H9 (cell line): Measurements from ENCODE around the gene DNM2. TPM values are rescaled to one million over a fixed set of nuclear protein-coding genes. Genes with fewer than 3 reads are reported as not detected.

Experiments
- DNase-seq: peaks from one replicate; pipeline ENCODE4 v3.0.0-alpha.2; 2017
- H2AFZ ChIP-seq: one replicate; pipeline ENCODE4 v1.6.1; 2013; ENCODE audit warnings: mild to moderate bottlenecking, low read length, control low read depth, moderate library complexity
- H2AK5ac ChIP-seq: 2 replicates; pipeline ENCODE4 v1.6.1; 2013; ENCODE audit warnings: low read length, control low read depth, mixed read lengths; ENCODE audit not compliant: insufficient read length
- H2BK120ac ChIP-seq: one replicate; pipeline ENCODE4 v1.6.1; 2013; ENCODE audit warnings: low read depth, mild to moderate bottlenecking, low read length, control low read depth, inconsistent platforms; ENCODE audit not compliant: poor library complexity, severe bottlenecking
- H2BK12ac ChIP-seq: 2 replicates; pipeline ENCODE4 v1.6.1; 2013; ENCODE audit warnings: low read length, control low read depth, mixed read lengths, low read depth; ENCODE audit not compliant: insufficient read length
- H2BK15ac ChIP-seq: 2 replicates; pipeline ENCODE4 v1.6.1; 2013; ENCODE audit warnings: low read depth, low read length, control low read depth
- H2BK20ac ChIP-seq: one replicate; pipeline ENCODE4 v1.6.1; 2013; ENCODE audit warnings: low read depth, mild to moderate bottlenecking, low read length, control low read depth, inconsistent platforms; ENCODE audit not compliant: poor library complexity, severe bottlenecking
- H2BK5ac ChIP-seq: 2 replicates; pipeline ENCODE4 v1.6.1; 2013; ENCODE audit warnings: low read length, control low read depth, mixed read lengths; ENCODE audit not compliant: insufficient read length
- H3K14ac ChIP-seq: 2 replicates; pipeline ENCODE4 v1.6.1; 2013; ENCODE audit warnings: low read length, control low read depth; ENCODE audit not compliant: insufficient read depth
- H3K18ac ChIP-seq: 2 replicates; pipeline ENCODE4 v1.6.1; 2013; ENCODE audit warnings: low read depth, mild to moderate bottlenecking, mixed read lengths, low read length, control low read depth; ENCODE audit not compliant: insufficient read length
- H3K23ac ChIP-seq: 2 replicates; pipeline ENCODE4 v1.6.1; 2013; ENCODE audit warnings: low read length, control low read depth, mixed read lengths, low read depth; ENCODE audit not compliant: insufficient read length
- H3K23me2 ChIP-seq: 2 replicates; pipeline ENCODE4 v1.6.1; 2013; ENCODE audit warnings: low read depth, mild to moderate bottlenecking, mixed read lengths, low read length, control low read depth; ENCODE audit not compliant: insufficient read length, poor library complexity, severe bottlenecking
- H3K27ac ChIP-seq: 2 replicates; pipeline ENCODE4 v1.5.1; 2013; ENCODE audit warnings: low read length, control low read depth, mixed read lengths, low read depth; ENCODE audit not compliant: insufficient read length
- H3K27me3 ChIP-seq: 2 replicates; pipeline ENCODE4 v1.6.1; 2013; ENCODE audit warnings: low read length, control low read depth, inconsistent platforms; ENCODE audit not compliant: insufficient read depth
- H3K4ac ChIP-seq: 2 replicates; pipeline ENCODE4 v1.6.1; 2013; ENCODE audit warnings: low read depth, mild to moderate bottlenecking, control low read depth, inconsistent platforms, low read length, moderate library complexity
- H3K4me1 ChIP-seq: 2 replicates; pipeline ENCODE4 v1.6.1; 2013; ENCODE audit warnings: low read length, control low read depth, inconsistent platforms; ENCODE audit not compliant: insufficient read depth
- H3K4me2 ChIP-seq: 2 replicates; pipeline ENCODE4 v1.6.1; 2013; ENCODE audit warnings: low read length, control low read depth, mixed read lengths; ENCODE audit not compliant: insufficient read length, insufficient read depth
- H3K56ac ChIP-seq: 2 replicates; pipeline ENCODE4 v1.6.1; 2013; ENCODE audit warnings: low read depth, mild to moderate bottlenecking, mixed read lengths, low read length, control low read depth; ENCODE audit not compliant: insufficient read length
- H3K79me1 ChIP-seq: 2 replicates; pipeline ENCODE4 v1.6.1; 2013; ENCODE audit warnings: low read depth, mild to moderate bottlenecking, moderate library complexity, low read length, control low read depth, inconsistent platforms; ENCODE audit not compliant: insufficient read depth, poor library complexity, severe bottlenecking
- H3K79me2 ChIP-seq: 2 replicates; pipeline ENCODE4 v1.6.1; 2013; ENCODE audit warnings: low read length, control low read depth, inconsistent platforms; ENCODE audit not compliant: insufficient read depth
- H3K9ac ChIP-seq: 2 replicates; pipeline ENCODE4 v1.6.1; 2013; ENCODE audit warnings: low read length, control low read depth, mixed read lengths; ENCODE audit not compliant: insufficient read length; ENCODE audit errors: extremely low read depth
- H3K9me3 ChIP-seq: one replicate; pipeline ENCODE4 v1.6.1; 2013; ENCODE audit warnings: low read depth, low read length, inconsistent platforms; ENCODE audit not compliant: control insufficient read depth
- H3T11ph ChIP-seq: one replicate; pipeline ENCODE4 v1.6.1; 2013; ENCODE audit warnings: mild to moderate bottlenecking, low read length, control low read depth, inconsistent platforms
- H4K20me1 ChIP-seq: one replicate; pipeline ENCODE4 v1.6.1; 2013; ENCODE audit not compliant: control insufficient read depth, insufficient read length, insufficient read depth
- H4K5ac ChIP-seq: 2 replicates; pipeline ENCODE4 v1.6.1; 2013; ENCODE audit warnings: low read depth, mild to moderate bottlenecking, mixed read lengths, low read length, control low read depth; ENCODE audit not compliant: insufficient read length
- H4K8ac ChIP-seq: replicated peaks from 2 replicates; pipeline ENCODE4 v1.6.1; 2013; ENCODE audit warnings: low read length, control low read depth, mixed read lengths, low read depth; ENCODE audit not compliant: insufficient read length
- H4K91ac ChIP-seq: 2 replicates; pipeline ENCODE4 v1.6.1; 2013; ENCODE audit warnings: low read depth, mild to moderate bottlenecking, moderate library complexity, mixed read lengths, low read length, control low read depth; ENCODE audit not compliant: insufficient read length
- H3K27ac Mint-ChIP-seq, 3 experiments: 2 replicates in 2 of 3; 3 replicates in 1 of 3; pipeline ENCODE4 v1.8.0; 2020 to 2021; ENCODE audit warnings: mixed read lengths in 3 of 3, mild to moderate bottlenecking in 1 of 3, moderate library complexity in 1 of 3
- H3K27me3 Mint-ChIP-seq: 2 replicates; pipeline ENCODE4 v1.8.0; 2021; ENCODE audit warnings: low read depth, mild to moderate bottlenecking, moderate library complexity, mixed read lengths
- H3K36me3 Mint-ChIP-seq, 3 experiments: 2 replicates in 2 of 3; 3 replicates in 1 of 3; pipeline ENCODE4 v1.8.0; 2020 to 2021; ENCODE audit warnings: low read depth in 3 of 3, mixed read lengths in 3 of 3; ENCODE audit not compliant: insufficient read depth in 1 of 3
- H3K4me1 Mint-ChIP-seq, 2 experiments: 2 replicates each; pipeline ENCODE4 v1.8.0; 2020; ENCODE audit warnings: mixed read lengths in 2 of 2
- H3K4me3 Mint-ChIP-seq, 2 experiments: 2 replicates in 1 of 2; 3 replicates in 1 of 2; pipeline ENCODE4 v1.8.0; 2020 to 2021; ENCODE audit warnings: mild to moderate bottlenecking in 2 of 2, mixed read lengths in 2 of 2, moderate library complexity in 1 of 2
- H3K9me3 Mint-ChIP-seq, 2 experiments: 2 replicates in 1 of 2; 3 replicates in 1 of 2; pipeline ENCODE4 v1.8.0; 2020; ENCODE audit warnings: mild to moderate bottlenecking in 2 of 2, mixed read lengths in 2 of 2, moderate library complexity in 1 of 2
- CTCF ChIP-seq: fragments of 200-600 bp; sonication (generic); conservative IDR thresholded peaks from 3 replicates; pipeline ENCODE4 v1.8.0; 2021; ENCODE audit warnings: antibody characterized with exemption, mild to moderate bottlenecking
- WGBS: extraction: QIAGEN DNeasy Blood & Tissue Kit; methylation state at CpG from one replicate; pipeline ENCODE4 v1.1.7; 2013; ENCODE audit warnings: missing lambda C conversion rate, low lambda C conversion rate, mixed read lengths; ENCODE audit not compliant: insufficient read length; ENCODE audit errors: extremely low coverage; 5-methylcytosine and 5-hydroxymethylcytosine counted together
- total RNA-seq: library from RNA; stranded (reverse); gene quantifications from 2 replicates; pipeline ENCODE4 v1.2.1, GENCODE V29; 2021

DNM2 gene
- total RNA-seq, 1 experiment from 2014 or later, result 152 TPM

- H3K23me2 ChIP-seq, result no peaks in the 10 kb centered on the region
- no peak overlapping the region for H3K18ac ChIP-seq
- no peak overlapping the region for H2BK20ac ChIP-seq
- no peak overlapping the region for H4K91ac ChIP-seq
- H3K27me3 Mint-ChIP-seq, result peaks cover 33% of the 10 kb centered on the region
- H4K5ac ChIP-seq, result no peak overlapping the region
- no peak overlapping the region for H2AFZ ChIP-seq
- peaks cover 0 to 15% (median 7%) of the 10 kb centered on the region in 3 experiments; a peak in 6 of 7 replicates for H3K36me3 Mint-ChIP-seq
- H3K4me1 Mint-ChIP-seq, result peaks cover 4 to 13% of the 10 kb centered on the region in 2 experiments
- H3K9ac ChIP-seq, result no peak overlapping the region
- H3K4me1 ChIP-seq, result no peaks in the 10 kb centered on the region; the same call in 1 of the 2 replicates
- H2BK5ac ChIP-seq, result no peak overlapping the region
- 0 out of 5 replicates have a peak overlapping the region, but pooled peaks of 1 of the 2 experiments have one; percentile 18 for H3K4me3 Mint-ChIP-seq
- DNase-seq, result no peak
- H3K79me2 ChIP-seq, result no peaks in the 10 kb centered on the region
- H3K4me2 ChIP-seq, result no peak overlapping the region
- H3K27ac ChIP-seq, result no peak overlapping the region
- H2BK12ac ChIP-seq, result no peak overlapping the region
- H3K27me3 ChIP-seq, result no peaks in the 10 kb centered on the region
- H2AK5ac ChIP-seq, result no peak overlapping the region
- H3K27ac Mint-ChIP-seq, result peak overlapping the region in 1 of 3 experiments; percentile 21; a peak in 1 of 7 replicates
- H3K4ac ChIP-seq, result no peak overlapping the region
- H3T11ph ChIP-seq, result no peak overlapping the region
- H3K79me1 ChIP-seq, result no peaks in the 10 kb centered on the region
- H2BK120ac ChIP-seq, result no peak overlapping the region
- no peak overlapping the region for H2BK15ac ChIP-seq
- H4K20me1 ChIP-seq, result no peaks in the 10 kb centered on the region
- H3K23ac ChIP-seq, result no peak overlapping the region
- WGBS, result no CpG with 5 or more reads among the region's 11 CpGs
- no peak overlapping the region for H3K56ac ChIP-seq
- no peak overlapping the region for H4K8ac ChIP-seq
- H3K9me3 ChIP-seq, result no peaks in the 10 kb centered on the region
- H3K14ac ChIP-seq, result no peak overlapping the region
- TF ChIP-seq CTCF, result no peak
- peaks cover 20 to 28% of the 10 kb centered on the region in 2 experiments; a peak in 4 of 5 replicates for H3K9me3 Mint-ChIP-seq
These were observed 120.5 kb downstream of the DNM2 start for GRCh38 chr19:10838377-10838776.
